ENCODE results near the gene WBP2.

WBP2 gene

DNA sequence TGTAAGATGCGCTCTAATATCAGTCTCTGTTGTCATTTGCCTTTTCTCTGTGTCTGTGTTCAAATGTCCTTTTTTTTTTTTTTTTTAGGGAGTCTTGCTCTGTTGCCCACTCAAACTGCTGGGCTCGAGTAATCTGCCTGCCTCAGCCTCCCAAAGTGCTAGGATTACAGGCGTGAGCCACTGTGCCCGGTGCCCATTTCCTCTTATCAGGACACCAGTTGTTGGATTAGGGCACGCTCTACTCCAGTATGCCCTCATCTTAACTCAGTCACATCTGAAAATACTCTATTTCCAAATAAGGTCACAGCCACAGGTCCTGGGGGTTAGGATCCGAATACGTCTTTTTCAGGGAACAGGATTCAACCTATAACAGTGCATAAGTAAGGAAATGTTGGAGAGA, 25.1 kb upstream of the WBP2 start:
- ChIA-PET CTCF (interaction anchor here (0.7 to 3.3 kb wide), 4 partner anchors 10 to 32 kb away, joined by 3 to 32 read pairs (median 16); partner anchors contain the start of gene TRIM65), POLR2A (no interaction called here)
- no peak overlapping the region for H3K4me3 ChIP-seq (ENCODE audit: low read depth, low read length)
- DNase-seq (ENCODE audit: low read depth, low spot score), result no peak
- TF ChIP-seq, protein P1, sequence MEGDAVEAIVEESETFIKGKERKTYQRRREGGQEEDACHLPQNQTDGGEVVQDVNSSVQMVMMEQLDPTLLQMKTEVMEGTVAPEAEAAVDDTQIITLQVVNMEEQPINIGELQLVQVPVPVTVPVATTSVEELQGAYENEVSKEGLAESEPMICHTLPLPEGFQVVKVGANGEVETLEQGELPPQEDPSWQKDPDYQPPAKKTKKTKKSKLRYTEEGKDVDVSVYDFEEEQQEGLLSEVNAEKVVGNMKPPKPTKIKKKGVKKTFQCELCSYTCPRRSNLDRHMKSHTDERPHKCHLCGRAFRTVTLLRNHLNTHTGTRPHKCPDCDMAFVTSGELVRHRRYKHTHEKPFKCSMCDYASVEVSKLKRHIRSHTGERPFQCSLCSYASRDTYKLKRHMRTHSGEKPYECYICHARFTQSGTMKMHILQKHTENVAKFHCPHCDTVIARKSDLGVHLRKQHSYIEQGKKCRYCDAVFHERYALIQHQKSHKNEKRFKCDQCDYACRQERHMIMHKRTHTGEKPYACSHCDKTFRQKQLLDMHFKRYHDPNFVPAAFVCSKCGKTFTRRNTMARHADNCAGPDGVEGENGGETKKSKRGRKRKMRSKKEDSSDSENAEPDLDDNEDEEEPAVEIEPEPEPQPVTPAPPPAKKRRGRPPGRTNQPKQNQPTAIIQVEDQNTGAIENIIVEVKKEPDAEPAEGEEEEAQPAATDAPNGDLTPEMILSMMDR (IDR thresholded peaks at IDR 0.05; ENCODE audit: insufficient read depth, low read length, missing control alignments), result no peak

DNA sequence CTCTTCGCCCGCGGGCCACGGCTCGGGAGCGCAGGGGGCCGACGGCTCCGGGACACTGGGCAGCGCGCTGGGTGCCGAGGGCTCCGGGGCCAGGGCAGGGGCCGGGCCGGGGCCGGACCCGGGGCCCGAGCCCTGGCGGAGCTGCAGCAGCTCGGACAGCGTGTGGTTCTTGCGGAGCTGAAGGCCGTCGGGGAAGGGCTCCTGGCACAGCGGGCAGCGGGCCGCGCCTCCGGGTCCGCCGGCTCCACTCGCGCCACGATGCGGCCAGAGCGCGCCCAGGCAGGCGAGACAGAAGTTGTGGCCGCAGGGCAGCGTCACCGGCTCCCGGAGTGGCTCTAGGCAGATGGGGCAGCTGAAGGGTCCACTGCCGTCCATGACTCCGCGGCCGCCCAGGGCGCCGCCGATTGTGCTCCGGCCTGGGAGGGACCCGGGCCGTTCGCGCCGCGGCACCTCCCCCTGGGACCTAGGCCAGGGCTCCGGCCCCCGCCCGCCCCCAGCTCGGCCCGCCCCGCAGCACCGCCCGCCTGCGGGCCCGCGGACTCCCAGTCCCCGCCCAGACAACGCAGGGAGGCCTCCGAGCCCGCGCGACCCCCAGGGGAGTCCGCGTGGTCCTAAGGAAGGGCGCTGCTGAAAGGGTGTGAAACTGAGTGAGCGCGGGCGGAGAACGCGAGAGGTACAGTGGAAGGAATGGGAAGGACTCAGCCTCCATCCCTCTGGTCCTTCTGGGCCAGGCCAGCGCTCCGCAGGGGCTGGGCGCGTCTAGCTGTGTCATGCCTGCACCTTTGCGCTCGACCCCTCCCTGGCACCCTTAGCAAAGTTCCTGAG, 23.3 kb upstream of the WBP2 start, which contains the start of gene TRIM47:
Gene TRIM47, minus strand, starts transcription at position 408 of the 825 bp plus-strand sequence. Its CDS starts 33 bp downstream, at position 375.
- ChIA-PET CTCF (interaction anchor here (0.7 to 3.5 kb wide), 17 partner anchors 7 to 135 kb away, joined by 3 to 32 read pairs (median 6); partner anchors contain the start of genes GALK1, TRIM65 and WBP2), POLR2A (interaction anchor here (0.9 to 1.6 kb wide), 7 partner anchors 12 to 113 kb away, joined by 3 to 9 read pairs (median 4); partner anchors contain the start of genes MRPL38, TRIM65 and WBP2)
- DNase-seq (ENCODE audit: low read depth, low spot score), result no peak
- TF ChIP-seq, protein P1 (IDR thresholded peaks at IDR 0.05; ENCODE audit: insufficient read depth, low read length, missing control alignments), result peak; percentile 39
- peak within 1 kb of the TSS; percentile 57 for H3K4me3 ChIP-seq (ENCODE audit: low read depth, low read length)

DNA sequence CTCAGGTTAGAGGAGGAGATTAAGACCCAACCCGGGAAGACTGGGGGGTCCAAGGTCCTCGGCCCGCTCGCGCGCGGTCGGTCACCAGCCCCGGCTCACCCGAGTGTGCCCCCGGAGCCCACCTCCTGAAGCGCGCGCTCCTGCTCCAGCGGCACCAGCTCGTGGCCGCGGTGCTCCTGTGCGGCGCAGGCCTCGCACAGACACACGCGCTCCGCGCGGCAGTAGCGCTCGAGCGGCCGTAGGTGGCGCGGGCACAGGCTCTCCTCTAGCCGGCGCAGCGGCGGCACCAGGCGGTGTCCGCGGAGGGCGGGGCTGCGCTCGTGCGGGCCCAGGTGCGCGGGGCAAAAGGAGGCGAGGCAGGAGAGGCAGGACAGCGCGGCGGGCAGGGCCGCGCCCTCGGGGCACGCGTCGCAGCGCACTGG, 22.6 kb upstream of the WBP2 start:
- POLR2A ChIA-PET, result interaction anchor here (0.7 to 1.6 kb wide), 7 partner anchors 13 to 113 kb away, joined by 3 to 9 read pairs (median 4); partner anchors contain the start of genes GALK1, MRPL38, TRIM65 and WBP2
- TF ChIP-seq, protein P1 (IDR thresholded peaks at IDR 0.05; ENCODE audit: insufficient read depth, low read length, missing control alignments), result peak; percentile 77
- no peak for DNase-seq (ENCODE audit: low read depth, low spot score)

DNA sequence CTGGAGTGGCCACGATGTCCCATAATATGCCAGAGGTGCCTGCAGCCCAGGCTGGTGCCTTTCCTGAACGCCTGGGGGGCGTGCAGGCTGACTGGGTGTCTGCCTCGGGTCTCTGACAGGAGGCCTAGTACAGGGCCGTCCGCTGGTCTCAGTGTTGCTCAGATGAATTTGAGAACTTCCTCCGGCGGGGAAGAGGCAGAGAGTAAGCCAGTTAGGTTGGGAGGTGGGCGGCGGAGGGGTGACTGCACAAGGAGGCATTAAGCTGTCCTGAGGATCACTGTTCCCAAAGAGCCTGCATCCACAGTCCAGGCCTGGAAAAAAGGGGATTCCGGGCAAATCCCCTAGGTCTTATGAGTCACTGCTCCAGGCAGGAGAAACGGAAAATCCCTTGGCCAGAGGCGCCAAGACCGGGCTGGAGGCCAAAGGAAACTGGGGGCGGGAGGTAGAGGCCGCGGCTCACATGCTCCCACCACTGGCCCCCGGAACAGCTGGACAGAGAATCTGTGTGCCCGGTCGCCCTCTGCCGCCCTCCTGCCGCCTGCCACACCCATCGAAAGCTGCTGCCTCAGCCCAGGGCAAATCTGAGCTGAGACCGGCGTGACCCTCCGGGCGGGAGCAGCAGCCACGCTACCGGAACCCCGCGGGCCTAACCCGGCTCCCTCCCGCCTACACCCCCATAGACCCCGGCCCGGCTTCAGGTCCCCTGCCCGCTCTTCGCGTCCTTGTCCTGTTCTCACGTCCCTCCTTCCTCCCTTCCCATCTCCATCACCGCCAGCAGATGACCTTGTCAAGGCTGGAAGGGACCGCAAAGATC, 22.0 kb upstream of the WBP2 start:
- TF ChIP-seq, protein P1 (IDR thresholded peaks at IDR 0.05; ENCODE audit: insufficient read depth, low read length, missing control alignments), result peak; percentile 8
- DNase-seq (ENCODE audit: low read depth, low spot score), result peak; percentile 73
- ChIA-PET CTCF (interaction anchor here (0.6 to 3.5 kb wide), 17 partner anchors 8 to 130 kb away, joined by 3 to 32 read pairs (median 7); partner anchors contain the start of genes GALK1, TRIM65 and WBP2), POLR2A (interaction anchor here (0.7 to 1.6 kb wide), 5 partner anchors 12 to 112 kb away, joined by 3 to 9 read pairs (median 4); partner anchors contain the start of genes GALK1, MRPL38 and WBP2)
- peak overlapping the region; percentile 57 for H3K4me3 ChIP-seq (ENCODE audit: low read depth, low read length)

More for the DNA sequence above, 22.6 kb upstream of the WBP2 start:
- peak overlapping the region; percentile 57 for H3K4me3 ChIP-seq (ENCODE audit: low read depth, low read length)
- CTCF ChIA-PET, result interaction anchor here (0.6 to 3.5 kb wide), 16 partner anchors 8 to 131 kb away, joined by 3 to 32 read pairs (median 6); partner anchors contain the start of genes GALK1, TRIM65 and WBP2

DNA sequence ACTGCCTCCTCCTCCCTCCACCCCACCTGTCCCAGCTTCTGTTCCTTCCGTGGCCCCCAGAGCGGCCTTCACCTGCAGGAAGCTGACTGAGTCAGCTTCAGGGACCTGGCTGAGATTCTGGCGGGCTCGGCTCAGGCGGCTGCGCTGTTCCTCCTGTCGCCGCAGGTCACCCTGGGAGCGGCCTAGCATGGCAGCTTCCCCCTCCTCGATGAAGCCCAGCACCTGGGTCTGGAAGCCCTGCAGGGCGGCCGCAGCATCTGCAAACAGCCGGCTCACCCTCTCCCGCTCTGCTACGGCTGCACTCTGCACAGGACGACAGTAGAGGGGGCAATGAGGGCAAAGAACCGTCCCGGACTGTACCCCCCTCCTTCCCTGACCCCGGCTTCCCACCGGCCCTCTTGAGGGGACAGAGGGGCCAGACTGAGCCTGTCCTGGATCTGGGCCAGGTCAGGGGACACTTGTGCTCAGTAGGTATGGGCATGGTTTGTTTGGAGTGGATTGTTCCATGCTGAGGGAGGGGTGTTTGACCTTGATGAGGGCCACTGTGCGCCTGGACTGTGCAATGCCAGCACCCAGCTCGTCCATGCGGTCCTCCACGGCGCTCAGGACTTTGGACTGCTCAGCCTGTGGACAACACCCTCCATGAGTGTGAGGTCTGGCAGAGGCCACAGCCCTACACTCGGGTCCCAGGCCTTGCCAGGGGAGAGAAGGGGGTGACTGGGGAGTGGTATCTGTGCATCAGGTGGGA, 21.2 kb upstream of the WBP2 start:
- DNase-seq (ENCODE audit: low read depth, low spot score), result no peak

More for the DNA sequence above, 21.2 kb upstream of the WBP2 start:
- H3K4me3 ChIP-seq (ENCODE audit: low read depth, low read length), result no peak overlapping the region; the same call in 1 of the 2 replicates
- CTCF ChIA-PET, result interaction anchor here (0.6 to 4.6 kb wide), 12 partner anchors 10 to 243 kb away, joined by 3 to 24 read pairs (median 8); partner anchors contain the start of genes MRPL38, SMIM5, TRIM65 and WBP2
- TF ChIP-seq, protein P1 (IDR thresholded peaks at IDR 0.05; ENCODE audit: insufficient read depth, low read length, missing control alignments), result peak; percentile 9
- POLR2A ChIA-PET, result interaction anchor here (1.1 kb wide), 1 partner anchor 111 kb away, joined by 3 read pairs; the partner anchor contains the start of gene GALK1

Measured in AG04449 (cell line).